WI38 (cell line): Measurements from ENCODE around the gene TMTC2.

Source experiments
- H3K4me3 ChIP-seq: 2 replicates; pipeline ENCODE4 v1.5.1; 2011; ENCODE audit warnings: low read depth, mild to moderate bottlenecking, control low read depth, low read length
- TF ChIP-seq, protein P1 (sequence below): IDR thresholded peaks from 2 replicates; pipeline ENCODE4 v1.5.1; 2012; ENCODE audit warnings: low read depth, mild to moderate bottlenecking, control low read depth, low read length

Gene TMTC2

DNA sequence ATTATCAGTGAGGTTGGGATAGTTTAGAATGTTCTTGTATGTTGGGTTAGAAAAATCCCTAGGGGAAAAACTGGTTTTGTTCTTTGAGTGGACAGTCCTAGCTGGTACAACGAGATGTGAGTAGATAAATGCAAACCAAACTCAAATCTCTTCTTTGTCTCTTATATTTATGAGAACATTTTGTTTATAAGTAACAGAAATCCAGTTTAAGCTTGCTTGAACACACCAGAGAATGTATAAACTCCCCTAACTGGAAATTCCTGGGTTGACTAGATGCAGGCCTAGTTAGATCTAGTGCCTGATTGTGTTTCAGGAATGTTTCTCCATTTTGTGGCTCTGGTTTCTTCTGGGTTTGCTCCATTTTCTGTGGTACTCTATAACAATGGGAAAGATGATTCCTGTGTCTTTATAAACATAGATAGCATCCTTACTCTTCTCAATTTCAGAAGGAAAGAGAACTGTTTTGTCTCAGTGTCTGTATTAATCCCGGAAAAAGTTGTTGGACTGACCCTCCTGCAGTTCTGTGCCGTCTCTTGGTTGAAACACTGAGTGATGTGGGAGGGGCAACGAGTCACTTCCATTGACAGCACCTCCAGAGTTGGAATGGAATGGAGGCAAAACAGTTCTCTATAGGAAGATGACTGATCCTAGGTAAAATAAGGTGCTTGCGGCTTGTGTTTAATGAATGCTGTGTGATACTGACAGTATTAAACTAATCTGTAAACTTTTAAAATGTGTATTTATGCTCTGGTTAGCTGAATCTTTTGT, 244.8 kb downstream of the TMTC2 start:
- H3K4me3 ChIP-seq = no peak overlapping the region
- TF ChIP-seq, protein P1, sequence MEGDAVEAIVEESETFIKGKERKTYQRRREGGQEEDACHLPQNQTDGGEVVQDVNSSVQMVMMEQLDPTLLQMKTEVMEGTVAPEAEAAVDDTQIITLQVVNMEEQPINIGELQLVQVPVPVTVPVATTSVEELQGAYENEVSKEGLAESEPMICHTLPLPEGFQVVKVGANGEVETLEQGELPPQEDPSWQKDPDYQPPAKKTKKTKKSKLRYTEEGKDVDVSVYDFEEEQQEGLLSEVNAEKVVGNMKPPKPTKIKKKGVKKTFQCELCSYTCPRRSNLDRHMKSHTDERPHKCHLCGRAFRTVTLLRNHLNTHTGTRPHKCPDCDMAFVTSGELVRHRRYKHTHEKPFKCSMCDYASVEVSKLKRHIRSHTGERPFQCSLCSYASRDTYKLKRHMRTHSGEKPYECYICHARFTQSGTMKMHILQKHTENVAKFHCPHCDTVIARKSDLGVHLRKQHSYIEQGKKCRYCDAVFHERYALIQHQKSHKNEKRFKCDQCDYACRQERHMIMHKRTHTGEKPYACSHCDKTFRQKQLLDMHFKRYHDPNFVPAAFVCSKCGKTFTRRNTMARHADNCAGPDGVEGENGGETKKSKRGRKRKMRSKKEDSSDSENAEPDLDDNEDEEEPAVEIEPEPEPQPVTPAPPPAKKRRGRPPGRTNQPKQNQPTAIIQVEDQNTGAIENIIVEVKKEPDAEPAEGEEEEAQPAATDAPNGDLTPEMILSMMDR = no peak

DNA sequence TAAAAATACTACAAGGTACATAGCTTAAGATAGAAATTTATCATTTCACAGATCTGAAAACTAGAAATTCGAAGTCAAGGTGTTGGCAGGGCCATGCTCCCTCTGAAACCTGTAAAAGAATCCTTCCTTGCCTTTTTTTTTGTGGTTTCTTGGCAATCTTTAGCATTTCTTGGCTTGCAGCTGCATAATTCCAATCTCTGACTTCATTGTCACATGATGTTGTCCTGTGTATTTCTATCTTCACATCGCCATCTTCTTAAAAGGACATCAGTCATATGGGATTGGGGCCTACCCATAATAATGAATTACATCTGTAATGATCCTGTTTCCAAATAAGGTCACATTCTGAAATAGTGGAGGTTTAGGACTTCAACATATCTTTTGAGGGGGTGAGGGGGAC, 250.4 kb downstream of the TMTC2 start:
- TF ChIP-seq, protein P1 = no peak
- H3K4me3 ChIP-seq = no peak overlapping the region

DNA sequence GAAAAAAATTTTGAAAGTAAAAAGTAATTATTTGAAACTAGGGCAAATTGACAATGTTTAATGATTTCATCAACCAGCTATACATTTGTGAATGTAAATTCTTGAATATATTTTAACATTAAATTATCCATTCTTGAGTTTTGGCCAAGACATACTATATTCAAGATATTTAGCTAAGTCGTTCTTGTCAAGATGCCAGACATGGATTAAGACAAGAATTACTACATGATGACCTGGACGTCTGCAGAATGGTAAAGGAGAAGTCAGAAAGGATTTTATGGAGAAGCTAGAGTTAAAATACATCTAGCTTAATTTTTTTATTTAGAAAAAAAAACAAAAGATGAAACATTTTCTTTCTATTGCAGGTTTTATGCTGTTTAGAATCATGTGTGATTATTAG, 255.8 kb downstream of the TMTC2 start:
- TF ChIP-seq, protein P1 = no peak
- no peak overlapping the region for H3K4me3 ChIP-seq

DNA sequence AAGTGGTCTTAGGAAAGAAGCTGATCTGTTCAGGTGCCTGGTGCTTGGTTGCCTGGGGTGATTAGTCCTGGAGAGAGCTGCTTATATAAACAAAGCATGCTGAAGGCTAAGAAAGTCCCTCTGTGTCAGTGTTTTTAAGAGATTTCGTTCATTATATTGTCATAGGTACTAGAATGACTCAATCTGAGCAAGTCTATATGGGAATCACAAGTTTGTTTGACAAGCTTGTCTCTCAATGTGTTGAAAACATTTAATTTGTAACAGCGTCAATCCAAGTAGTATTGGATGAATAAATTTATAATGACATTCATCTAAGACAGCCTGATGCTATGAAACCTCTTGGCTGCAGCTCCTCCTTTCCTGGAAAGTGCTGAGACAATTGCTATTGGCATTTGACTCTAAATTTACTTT, 256.3 kb downstream of the TMTC2 start:
- TF ChIP-seq, protein P1 = no peak
- no peak overlapping the region for H3K4me3 ChIP-seq

DNA sequence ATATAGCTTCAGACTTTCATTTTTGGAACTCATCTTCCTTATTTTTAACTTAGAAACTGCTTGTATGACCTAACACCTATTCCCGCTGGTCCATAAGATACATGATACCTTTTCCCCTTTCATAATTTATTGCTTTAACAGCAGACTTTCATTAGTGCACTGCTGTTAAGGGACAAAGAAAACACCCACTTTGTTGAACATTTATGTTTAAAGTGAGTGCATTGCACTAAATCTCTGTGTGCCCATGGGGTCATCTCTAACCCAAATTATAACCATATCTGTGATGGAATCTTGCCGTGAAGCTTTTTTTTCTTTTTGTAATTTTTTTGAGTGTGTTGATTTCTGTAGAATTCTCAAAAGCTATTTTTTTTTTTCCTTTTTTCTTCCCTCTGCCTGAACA, 261.8 kb downstream of the TMTC2 start:
- TF ChIP-seq, protein P1 = no peak
- no peak overlapping the region for H3K4me3 ChIP-seq

DNA sequence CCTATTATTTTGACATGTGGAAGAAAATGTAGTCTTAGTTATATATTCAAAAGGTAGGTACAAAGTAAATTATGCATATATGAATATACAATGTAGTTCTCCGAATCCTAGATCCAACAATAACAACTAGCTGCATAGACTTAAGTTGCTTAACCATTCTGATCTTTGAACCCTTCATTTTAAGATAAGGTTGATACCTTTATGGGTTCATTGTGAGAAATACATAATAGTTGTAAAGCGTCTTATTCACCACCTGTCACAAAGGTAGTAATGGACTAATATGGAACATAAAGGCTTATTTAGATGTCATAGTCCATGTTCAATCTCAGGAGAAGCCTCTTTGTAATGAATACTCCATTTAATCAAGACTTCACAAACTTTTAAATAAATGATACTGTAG, 263.6 kb downstream of the TMTC2 start:
- TF ChIP-seq, protein P1 = no peak
- H3K4me3 ChIP-seq = no peak overlapping the region

DNA sequence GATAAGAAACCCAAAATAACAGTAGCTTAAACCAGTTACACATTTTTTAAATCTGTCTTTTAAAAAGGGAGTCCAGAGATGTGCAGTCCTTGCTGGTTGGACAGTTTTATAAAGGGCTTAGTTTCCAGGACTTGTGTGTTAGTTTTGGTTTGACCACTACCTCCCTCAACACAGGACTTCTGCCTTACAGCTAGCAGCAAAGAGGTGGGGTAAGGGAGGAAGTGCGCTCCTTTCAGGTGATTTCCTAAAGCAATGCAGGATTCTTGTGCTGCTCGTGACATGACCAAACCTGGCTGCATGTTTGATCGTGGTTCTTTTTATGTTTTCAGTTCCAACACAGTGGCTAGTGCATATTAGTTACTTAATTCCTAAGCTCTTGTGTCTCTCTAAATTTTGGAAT, 266.2 kb downstream of the TMTC2 start:
- TF ChIP-seq, protein P1 = no peak
- H3K4me3 ChIP-seq = no peak overlapping the region
